B cell (primary cell): ENCODE results near the gene CPNE4. TPM values are rescaled to one million over a fixed set of nuclear protein-coding genes. Genes with fewer than 3 reads are reported as not detected.

Experiments
- ATAC-seq: fragments of 200-7000 bp; cut with Tn5 transposase; one replicate; pipeline ENCODE4 v1.10.0; 2021; ENCODE audit warnings: low read depth, mild to moderate bottlenecking, moderate number of reproducible peaks, moderate library complexity
- CTCF ChIA-PET: fragments of 350-600 bp; sonication (Branson Sonifier 250); formaldehyde crosslinking; loops from one replicate; lab custom pipeline; 2021; ENCODE audit warnings: antibody characterized with exemption, inconsistent platforms; lab: Charles Lee
- POLR2A ChIA-PET: fragments of 350-600 bp; sonication (Branson Sonifier 250); formaldehyde crosslinking; loops from one replicate; lab custom pipeline; 2021; ENCODE audit warnings: antibody characterized with exemption; lab: Charles Lee
- DNase-seq: peaks from one replicate; pipeline ENCODE4 v3.0.0; 2013
- H2AFZ ChIP-seq: 2 replicates; pipeline ENCODE4 v1.6.1; 2012; ENCODE audit warnings: mild to moderate bottlenecking, low read depth, low read length; ENCODE audit not compliant: insufficient read depth, poor library complexity, severe bottlenecking
- H3K27ac ChIP-seq, 2 donors: 1 replicate in 1 of 2; 2 replicates in 1 of 2; pipeline ENCODE4 v1.5.1; 2012 to 2013; ENCODE audit warnings: low read length in 2 of 2, mild to moderate bottlenecking in 2 of 2, moderate library complexity in 1 of 2
- H3K27me3 ChIP-seq, 4 experiments: fragments of 200-600 bp in 1 of 4; sonication (generic) in 1 of 4; replicated peaks in 1 of 4; 1 replicate in 2 of 4; 2 replicates in 2 of 4; pipeline versions ENCODE4 v1.6.1 to v1.7.0; 2013 to 2016; ENCODE audit warnings: low read length in 3 of 4, mild to moderate bottlenecking in 2 of 4, mixed read lengths in 1 of 4, moderate library complexity in 1 of 4; ENCODE audit not compliant: insufficient read depth in 4 of 4, control insufficient read depth in 3 of 4; ENCODE audit errors: control extremely low read depth in 1 of 4
- H3K36me3 ChIP-seq, 2 experiments: replicated peaks in 1 of 2; 1 replicate in 1 of 2; 2 replicates in 1 of 2; pipeline versions ENCODE4 v1.6.1 to v1.7.1; 2013; ENCODE audit warnings: low read length in 1 of 2; ENCODE audit not compliant: insufficient read depth in 2 of 2, control insufficient read depth in 1 of 2; ENCODE audit errors: control extremely low read depth in 1 of 2, extremely low read depth in 1 of 2
- H3K4me1 ChIP-seq, 2 donors: fragments of 200-600 bp in 1 of 2; sonication (generic) in 1 of 2; 1 replicate in 1 of 2; 2 replicates in 1 of 2; pipeline versions ENCODE4 v1.5.1 to v1.6.1; 2013 to 2017; ENCODE audit warnings: low read length in 2 of 2; ENCODE audit not compliant: control insufficient read depth in 2 of 2, insufficient read depth in 2 of 2
- H3K4me2 ChIP-seq: replicated peaks from 2 replicates; pipeline ENCODE3; 2012; ENCODE audit warnings: mild to moderate bottlenecking, low read depth, low read length; ENCODE audit not compliant: poor library complexity, severe bottlenecking
- H3K4me3 ChIP-seq, 5 experiments: fragments of 200-600 bp in 1 of 5; sonication (generic) in 1 of 5; 1 replicate in 3 of 5; 2 replicates in 2 of 5; pipeline versions ENCODE4 v1.5.1 to v1.7.0; 2011 to 2016; ENCODE audit warnings: low read length in 4 of 5, mild to moderate bottlenecking in 4 of 5, low read depth in 2 of 5, control low read depth in 1 of 5, moderate library complexity in 1 of 5; ENCODE audit not compliant: insufficient read depth in 1 of 5; ENCODE audit errors: control extremely low read depth in 1 of 5, extremely low read depth in 1 of 5
- H3K79me2 ChIP-seq: fragments of 200-600 bp; sonication (generic); one replicate; pipeline ENCODE4 v1.6.0; 2016; ENCODE audit warnings: low read length; ENCODE audit not compliant: control insufficient read depth, insufficient read depth
- H3K9ac ChIP-seq: fragments of 200-600 bp; sonication (generic); 2 replicates; pipeline ENCODE4 v1.6.1; 2017; ENCODE audit warnings: mild to moderate bottlenecking, low read length, moderate library complexity
- H3K9me3 ChIP-seq, 3 donors: one replicate each; pipeline versions ENCODE4 v1.6.1 to v1.7.1; 2013; ENCODE audit warnings: low read length in 2 of 3; ENCODE audit not compliant: control insufficient read depth in 2 of 3, insufficient read depth in 1 of 3; ENCODE audit errors: control extremely low read depth in 1 of 3
- H4K20me1 ChIP-seq: 2 replicates; pipeline ENCODE4 v1.6.0; 2012; ENCODE audit warnings: mild to moderate bottlenecking, low read length; ENCODE audit not compliant: insufficient read depth, control insufficient read depth, poor library complexity, severe bottlenecking
- H3K27ac Mint-ChIP-seq: one replicate; pipeline ENCODE4 v1.8.0; 2021; ENCODE audit warnings: mixed read lengths
- H3K27me3 Mint-ChIP-seq: one replicate; pipeline ENCODE4 v1.8.0; 2021; ENCODE audit warnings: mixed read lengths
- H3K4me1 Mint-ChIP-seq: one replicate; pipeline ENCODE4 v1.8.0; 2021; ENCODE audit warnings: mixed read lengths
- H3K4me3 Mint-ChIP-seq: one replicate; pipeline ENCODE4 v1.8.0; 2021; ENCODE audit warnings: mixed read lengths
- H3K9me3 Mint-ChIP-seq: one replicate; pipeline ENCODE4 v1.8.0; 2022; ENCODE audit warnings: mixed read lengths; ENCODE audit not compliant: insufficient read depth
- CTCF ChIP-seq: fragments of 200-600 bp; IDR thresholded peaks from one replicate; pipeline ENCODE4 v1.8.0; 2022; ENCODE audit warnings: antibody characterized with exemption, mild to moderate bottlenecking
- EZH2 ChIP-seq: IDR thresholded peaks from 2 replicates; pipeline ENCODE4 v1.6.1; 2012; ENCODE audit warnings: borderline replicate concordance, low read depth, mild to moderate bottlenecking, moderate library complexity, low read length; ENCODE audit not compliant: insufficient read depth, poor library complexity, severe bottlenecking
- WGBS: methylation state at CpG from one replicate; pipeline ENCODE4 v1.1.5; 2013; ENCODE audit warnings: missing lambda C conversion rate; ENCODE audit not compliant: insufficient coverage; 5-methylcytosine and 5-hydroxymethylcytosine counted together
- intact Hi-C: fragments of 100-400 bp; cut with micrococcal nuclease; formaldehyde crosslinking; loops from one replicate; pipeline ENCODE4 v1.10.0; 2022
- polyA plus RNA-seq: library from polyadenylated mRNA; depleted of rRNA; stranded (reverse); fragments of >200 nt; gene quantifications from 2 replicates; pipeline ENCODE4 v1.2.3, GENCODE V29; 2012
- total RNA-seq, 2 donors: library from RNA; stranded (reverse); fragments of 120-200 nt in 1 of 2; gene quantifications; 1 replicate in 1 of 2; 2 replicates in 1 of 2; pipeline versions ENCODE4 v1.2.3 to v1.2.4, GENCODE V29; 2013 to 2022

The CPNE4 gene
- total and polyA plus RNA-seq, 2 donors (not counting 1 experiment from before 2014, with no cell fraction given) = not detected

DNA sequence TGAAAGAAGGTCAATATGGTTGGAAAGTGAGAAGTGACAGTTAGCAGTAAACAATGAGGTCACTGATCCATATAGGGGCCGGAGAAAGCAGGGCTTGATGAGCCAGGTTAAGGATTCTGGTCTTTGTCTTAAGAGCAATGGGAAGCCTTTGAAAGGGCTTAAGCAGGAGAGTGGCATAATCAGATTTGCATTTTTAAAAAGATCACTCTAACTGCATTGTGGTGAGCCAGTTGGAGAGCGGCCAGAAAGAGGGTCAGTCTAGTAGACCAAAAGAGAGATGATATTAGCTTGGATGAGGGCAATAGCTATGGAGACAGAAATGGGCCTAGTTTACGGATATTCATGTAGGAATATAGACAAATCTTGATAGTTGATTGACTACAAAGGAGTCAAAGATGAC, 46.6 kb downstream of the CPNE4 start:
- POLR2A ChIA-PET = no interaction called here
- Histone ChIP-seq H2AFZ (no peak overlapping the region), H3K9me3 (peaks cover 0 to 12% (median 11%) of the 10 kb centered on the region in 3 donors), H3K4me3 (no peak overlapping the region), H4K20me1 (no peaks in the 10 kb centered on the region), H3K9ac (no peak overlapping the region), H3K4me2 (no peak overlapping the region), H3K36me3 (no peaks in the 10 kb centered on the region), H3K27ac (no peak overlapping the region), H3K79me2 (no peaks in the 10 kb centered on the region), H3K27me3 (no peaks in the 10 kb centered on the region), H3K4me1 (no peaks in the 10 kb centered on the region)
- TF ChIP-seq CTCF (no peak), EZH2 (no peak)
- WGBS = 65% methylated on average over 2 of the region's 3 CpGs
- intact Hi-C loops = no loop called here
- H3K27ac Mint-ChIP-seq = no peak overlapping the region
- no peak overlapping the region for H3K4me3 Mint-ChIP-seq
- CTCF ChIA-PET = no interaction called here
- H3K4me1 Mint-ChIP-seq = no peaks in the 10 kb centered on the region
- peaks cover 4% of the 10 kb centered on the region for H3K27me3 Mint-ChIP-seq
- ATAC-seq (no peak), DNase-seq (no peak)
- no peaks in the 10 kb centered on the region for H3K9me3 Mint-ChIP-seq

- Histone ChIP-seq H4K20me1 (no peaks in the 10 kb centered on the region), H3K4me3 (no peak overlapping the region), H3K36me3 (no peaks in the 10 kb centered on the region), H3K4me1 (no peaks in the 10 kb centered on the region), H3K9me3 (peaks cover 0 to 9% (median 0%) of the 10 kb centered on the region in 3 donors), H3K79me2 (no peaks in the 10 kb centered on the region), H3K4me2 (no peak overlapping the region), H3K27ac (no peak overlapping the region), H2AFZ (no peak overlapping the region), H3K9ac (no peak overlapping the region), H3K27me3 (no peaks in the 10 kb centered on the region)
- intact Hi-C loops = no loop called here
- no peak for DNase-seq
- no peaks in the 10 kb centered on the region for H3K4me1 Mint-ChIP-seq
- H3K9me3 Mint-ChIP-seq = no peaks in the 10 kb centered on the region
- CTCF ChIA-PET = no interaction called here
- ATAC-seq = no peak
- no peak overlapping the region for H3K27ac Mint-ChIP-seq
- TF ChIP-seq CTCF (no peak), EZH2 (no peak)
- H3K4me3 Mint-ChIP-seq = no peak overlapping the region
- peaks cover 7% of the 10 kb centered on the region for H3K27me3 Mint-ChIP-seq
- POLR2A ChIA-PET = no interaction called here
- no CpG with 5 or more reads among the region's 1 CpG for WGBS
Measured at GRCh38 chr3:131983689-131984088, 51.1 kb downstream of the CPNE4 start.
